ENCODE data around the gene EN1.

The EN1 gene

GRCh38 chr2:118882693-118883336, 35.4 kb upstream of the EN1 start:
- no peak overlapping the region for H3K9ac ChIP-seq
- TF ChIP-seq, protein P1, sequence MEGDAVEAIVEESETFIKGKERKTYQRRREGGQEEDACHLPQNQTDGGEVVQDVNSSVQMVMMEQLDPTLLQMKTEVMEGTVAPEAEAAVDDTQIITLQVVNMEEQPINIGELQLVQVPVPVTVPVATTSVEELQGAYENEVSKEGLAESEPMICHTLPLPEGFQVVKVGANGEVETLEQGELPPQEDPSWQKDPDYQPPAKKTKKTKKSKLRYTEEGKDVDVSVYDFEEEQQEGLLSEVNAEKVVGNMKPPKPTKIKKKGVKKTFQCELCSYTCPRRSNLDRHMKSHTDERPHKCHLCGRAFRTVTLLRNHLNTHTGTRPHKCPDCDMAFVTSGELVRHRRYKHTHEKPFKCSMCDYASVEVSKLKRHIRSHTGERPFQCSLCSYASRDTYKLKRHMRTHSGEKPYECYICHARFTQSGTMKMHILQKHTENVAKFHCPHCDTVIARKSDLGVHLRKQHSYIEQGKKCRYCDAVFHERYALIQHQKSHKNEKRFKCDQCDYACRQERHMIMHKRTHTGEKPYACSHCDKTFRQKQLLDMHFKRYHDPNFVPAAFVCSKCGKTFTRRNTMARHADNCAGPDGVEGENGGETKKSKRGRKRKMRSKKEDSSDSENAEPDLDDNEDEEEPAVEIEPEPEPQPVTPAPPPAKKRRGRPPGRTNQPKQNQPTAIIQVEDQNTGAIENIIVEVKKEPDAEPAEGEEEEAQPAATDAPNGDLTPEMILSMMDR (IDR thresholded peaks at IDR 0.05): peak; percentile 69
- H3K9me3 ChIP-seq (ENCODE audit: control insufficient read depth, low read length): no peaks in the 10 kb centered on the region
- peaks cover 4% of the 10 kb centered on the region for H3K4me1 ChIP-seq
- no peaks in the 10 kb centered on the region for H3K27me3 ChIP-seq (ENCODE audit: control insufficient read depth, insufficient read depth, low read length)
- H2AFZ ChIP-seq: no peak overlapping the region
- H3K79me2 ChIP-seq: no peaks in the 10 kb centered on the region
- peak overlapping the region; percentile 45 for H3K4me2 ChIP-seq (ENCODE audit: low read length)
- H3K36me3 ChIP-seq (ENCODE audit: control insufficient read depth, insufficient read depth, low read length): no peaks in the 10 kb centered on the region
- H3K27ac ChIP-seq: no peak overlapping the region
- no peak overlapping the region for H3K4me3 ChIP-seq (ENCODE audit: low read depth, low read length)

- Histone ChIP-seq H3K9me3 (ENCODE audit: control insufficient read depth, low read length) (no peaks in the 10 kb centered on the region), H3K79me2 (no peaks in the 10 kb centered on the region), H3K4me3 (ENCODE audit: low read depth, low read length) (no peak overlapping the region), H3K4me2 (ENCODE audit: low read length) (no peak overlapping the region), H3K4me1 (peaks cover 4% of the 10 kb centered on the region), H3K36me3 (ENCODE audit: control insufficient read depth, insufficient read depth, low read length) (no peaks in the 10 kb centered on the region), H3K9ac (no peak overlapping the region), H3K27me3 (ENCODE audit: control insufficient read depth, insufficient read depth, low read length) (no peaks in the 10 kb centered on the region), H2AFZ (no peak overlapping the region), H3K27ac (no peak overlapping the region)
- TF ChIP-seq, protein P1 (IDR thresholded peaks at IDR 0.05): peak; percentile 81
Observed at GRCh38 chr2:118881490-118882129, 34.2 kb upstream of the EN1 start.

DNA sequence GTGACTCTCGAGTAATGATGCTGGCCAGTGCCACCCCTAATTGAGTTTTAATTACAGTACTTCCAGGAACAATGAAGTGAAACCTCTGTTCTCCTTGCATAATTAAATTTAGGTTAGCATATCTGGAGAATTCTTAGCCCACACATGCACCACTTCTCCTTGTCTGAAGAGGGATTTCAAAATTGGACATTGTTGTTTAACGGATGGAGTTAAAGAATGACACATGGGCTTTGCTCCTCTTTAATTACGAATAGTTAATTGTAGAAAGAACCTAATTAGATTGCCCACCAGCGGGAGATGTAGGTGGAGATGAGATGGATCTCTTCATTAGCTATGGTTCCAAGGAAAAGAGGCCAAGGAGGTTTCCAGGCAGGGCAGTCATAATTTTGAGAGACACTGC, 33.1 kb upstream of the EN1 start:
- Histone ChIP-seq H3K4me3 (ENCODE audit: low read depth, low read length) (no peak overlapping the region), H3K9me3 (ENCODE audit: control insufficient read depth, low read length) (no peaks in the 10 kb centered on the region), H3K36me3 (ENCODE audit: control insufficient read depth, insufficient read depth, low read length) (no peaks in the 10 kb centered on the region), H3K27me3 (ENCODE audit: control insufficient read depth, insufficient read depth, low read length) (no peaks in the 10 kb centered on the region), H2AFZ (no peak overlapping the region), H3K9ac (no peak overlapping the region), H3K4me2 (ENCODE audit: low read length) (no peak overlapping the region), H3K27ac (no peak overlapping the region), H3K79me2 (no peaks in the 10 kb centered on the region), H3K4me1 (peaks cover 4% of the 10 kb centered on the region)
- TF ChIP-seq, protein P1 (IDR thresholded peaks at IDR 0.05): no peak

GRCh38 chr2:118878531-118879149, 31.2 kb upstream of the EN1 start:
- Histone ChIP-seq H3K79me2 (no peaks in the 10 kb centered on the region), H3K4me3 (ENCODE audit: low read depth, low read length) (no peak overlapping the region), H2AFZ (no peak overlapping the region)

More at GRCh38 chr2:118878531-118879149, 31.2 kb upstream of the EN1 start:
- Histone ChIP-seq H3K9ac (no peak overlapping the region), H3K9me3 (ENCODE audit: control insufficient read depth, low read length) (no peaks in the 10 kb centered on the region), H3K4me2 (ENCODE audit: low read length) (no peak overlapping the region), H3K4me1 (peaks cover 4% of the 10 kb centered on the region), H3K27ac (no peak overlapping the region), H3K36me3 (ENCODE audit: control insufficient read depth, insufficient read depth, low read length) (no peaks in the 10 kb centered on the region), H3K27me3 (ENCODE audit: control insufficient read depth, insufficient read depth, low read length) (no peaks in the 10 kb centered on the region)
- TF ChIP-seq, protein P1 (IDR thresholded peaks at IDR 0.05): no peak
